MCF 10A (cell line): ENCODE results near the gene ABHD12. TPM values are rescaled to one million over a fixed set of nuclear protein-coding genes. Genes with fewer than 3 reads are reported as not detected.

Experiments
- BruUV-seq: library from RNA; stranded (reverse); fragments of 400-500 nt; replicated peaks from 2 replicates; lab custom pipeline; 2021; lab: Mats Ljungman, UMichigan
- CTCF ChIA-PET: fragments of 300-600 bp; sonication (Branson Sonifier 250); formaldehyde crosslinking; extraction: SDS; loops from one replicate; lab custom pipeline; 2021; ENCODE audit warnings: antibody characterized with exemption, inconsistent platforms; lab: Yijun Ruan, JAX
- POLR2A ChIA-PET: fragments of 300-600, 350-650 bp; sonication (Branson Sonifier 250); formaldehyde crosslinking; extraction: SDS; loops from one replicate; lab custom pipeline; 2020; ENCODE audit warnings: antibody characterized with exemption, inconsistent platforms; lab: Yijun Ruan, JAX
- DNase-seq: peaks from one replicate; pipeline ENCODE4 v3.0.0-alpha.2; 2018; ENCODE audit not compliant: unreplicated experiment
- H3K27ac Mint-ChIP-seq: one replicate; pipeline ENCODE4 v1.8.0; 2022; ENCODE audit warnings: mild to moderate bottlenecking, low read depth, mixed read lengths; ENCODE audit not compliant: unreplicated experiment
- H3K27me3 Mint-ChIP-seq: one replicate; pipeline ENCODE4 v1.8.0; 2022; ENCODE audit warnings: mixed read lengths; ENCODE audit not compliant: insufficient read depth, unreplicated experiment
- H3K36me3 Mint-ChIP-seq: one replicate; pipeline ENCODE4 v1.8.0; 2022; ENCODE audit warnings: mild to moderate bottlenecking, moderate library complexity, mixed read lengths; ENCODE audit not compliant: insufficient read depth, unreplicated experiment
- H3K4me1 Mint-ChIP-seq: one replicate; pipeline ENCODE4 v1.8.0; 2022; ENCODE audit warnings: mixed read lengths; ENCODE audit not compliant: insufficient read depth, unreplicated experiment
- H3K4me3 Mint-ChIP-seq: one replicate; pipeline ENCODE4 v1.8.0; 2022; ENCODE audit warnings: mild to moderate bottlenecking, moderate library complexity, mixed read lengths; ENCODE audit not compliant: unreplicated experiment
- H3K9me3 Mint-ChIP-seq: one replicate; pipeline ENCODE4 v1.8.0; 2022; ENCODE audit warnings: mixed read lengths; ENCODE audit not compliant: unreplicated experiment
- intact Hi-C: fragments of 100-400 bp; cut with micrococcal nuclease; formaldehyde crosslinking; loops from 2 replicates; pipeline ENCODE4 v1.14.1; 2022
- total RNA-seq: library from RNA; stranded (reverse); gene quantifications from 2 replicates; pipeline ENCODE4 v1.2.3, GENCODE V29; 2022
- TF ChIP-seq, protein P1 (sequence below): fragments of 200-600 bp; IDR thresholded peaks from one replicate; pipeline ENCODE4 v1.8.0; 2022; ENCODE audit warnings: antibody characterized with exemption, mild to moderate bottlenecking; ENCODE audit not compliant: unreplicated experiment

ABHD12 gene
- total RNA-seq, 1 experiment from 2014 or later = 18.6 TPM

DNA sequence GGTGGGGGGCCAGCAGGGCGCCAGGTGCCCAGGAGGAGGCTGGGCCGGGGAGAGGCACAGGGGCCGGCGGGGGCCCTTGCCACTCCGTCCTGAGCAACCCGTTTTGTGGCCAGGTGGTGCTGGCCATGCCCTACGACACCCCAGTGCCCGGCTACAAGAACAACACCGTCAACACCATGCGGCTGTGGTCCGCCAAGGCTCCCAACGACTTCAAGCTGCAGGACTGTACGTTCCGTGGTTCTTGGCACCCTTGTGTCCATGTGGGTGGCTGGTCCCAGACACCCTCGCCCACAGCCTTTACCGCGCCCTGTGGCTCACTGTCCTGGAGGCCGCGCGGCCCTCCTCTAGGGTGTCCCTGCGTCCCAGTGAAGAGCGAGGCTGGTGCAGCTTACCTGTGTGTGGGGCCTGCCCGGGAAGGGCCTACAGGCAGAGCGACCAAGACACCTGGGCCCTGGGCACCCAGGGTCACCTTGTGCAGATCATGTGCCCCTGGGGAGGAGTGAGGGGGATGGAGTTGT, 114.0 kb downstream of the ABHD12 start:
- intact Hi-C loops = no loop called here
- peaks cover 6% of the 10 kb centered on the region for H3K4me1 Mint-ChIP-seq
- no peak for DNase-seq
- H3K36me3 Mint-ChIP-seq = peaks cover 100% of the 10 kb centered on the region
- no TSS peak for BruUV-seq
- no peak overlapping the region for H3K27ac Mint-ChIP-seq
- POLR2A ChIA-PET = interaction anchor here (1.8 kb wide), 1 partner anchor 26 kb away, joined by 6 read pairs; no protein-coding TSS in a partner anchor
- no peaks in the 10 kb centered on the region for H3K9me3 Mint-ChIP-seq
- no peaks in the 10 kb centered on the region for H3K27me3 Mint-ChIP-seq
- CTCF ChIA-PET = interaction anchor here (0.6 to 1.8 kb wide), 6 partner anchors 10 to 283 kb away, joined by 3 to 6 read pairs (median 4); no protein-coding TSS in a partner anchor
- no peak overlapping the region for H3K4me3 Mint-ChIP-seq
- TF ChIP-seq, protein P1, sequence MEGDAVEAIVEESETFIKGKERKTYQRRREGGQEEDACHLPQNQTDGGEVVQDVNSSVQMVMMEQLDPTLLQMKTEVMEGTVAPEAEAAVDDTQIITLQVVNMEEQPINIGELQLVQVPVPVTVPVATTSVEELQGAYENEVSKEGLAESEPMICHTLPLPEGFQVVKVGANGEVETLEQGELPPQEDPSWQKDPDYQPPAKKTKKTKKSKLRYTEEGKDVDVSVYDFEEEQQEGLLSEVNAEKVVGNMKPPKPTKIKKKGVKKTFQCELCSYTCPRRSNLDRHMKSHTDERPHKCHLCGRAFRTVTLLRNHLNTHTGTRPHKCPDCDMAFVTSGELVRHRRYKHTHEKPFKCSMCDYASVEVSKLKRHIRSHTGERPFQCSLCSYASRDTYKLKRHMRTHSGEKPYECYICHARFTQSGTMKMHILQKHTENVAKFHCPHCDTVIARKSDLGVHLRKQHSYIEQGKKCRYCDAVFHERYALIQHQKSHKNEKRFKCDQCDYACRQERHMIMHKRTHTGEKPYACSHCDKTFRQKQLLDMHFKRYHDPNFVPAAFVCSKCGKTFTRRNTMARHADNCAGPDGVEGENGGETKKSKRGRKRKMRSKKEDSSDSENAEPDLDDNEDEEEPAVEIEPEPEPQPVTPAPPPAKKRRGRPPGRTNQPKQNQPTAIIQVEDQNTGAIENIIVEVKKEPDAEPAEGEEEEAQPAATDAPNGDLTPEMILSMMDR = no peak

DNA sequence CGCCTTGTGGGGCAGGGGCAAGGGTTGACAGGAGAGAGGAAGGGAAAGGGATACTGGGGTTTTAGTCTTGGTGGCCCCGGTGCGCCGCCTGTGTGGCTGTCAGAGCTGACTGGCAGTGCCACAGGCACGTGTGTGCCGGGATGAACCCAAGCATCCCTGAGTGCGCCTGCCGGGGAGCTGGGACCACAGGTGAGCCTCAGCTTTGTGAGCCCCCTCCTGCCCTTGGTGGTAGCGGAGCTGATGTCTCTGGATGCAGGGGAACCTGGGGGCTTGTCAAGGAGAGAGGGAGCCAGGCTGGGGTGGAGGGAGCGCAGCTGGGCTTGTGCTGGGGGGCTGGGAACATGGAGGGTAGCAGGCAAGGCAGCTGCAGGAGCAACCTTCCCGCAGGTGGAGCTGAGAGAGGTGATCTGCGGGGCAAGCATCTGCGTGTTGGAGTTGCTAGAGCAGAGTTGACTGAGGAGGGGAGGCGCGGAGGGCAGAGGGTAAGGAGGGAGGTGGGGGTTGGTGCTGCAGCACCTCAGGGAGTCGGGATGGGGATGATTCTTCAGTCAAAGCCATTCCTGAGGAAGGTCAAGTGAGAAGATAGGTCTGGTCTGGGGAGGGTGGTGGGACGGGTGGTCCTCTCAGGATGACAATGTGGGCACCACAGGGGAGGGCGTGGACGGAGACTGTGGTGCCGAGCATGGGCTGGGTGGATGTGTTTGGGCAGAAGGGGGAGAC, 114.7 kb downstream of the ABHD12 start:
- Mint-ChIP-seq H3K4me1 (peaks cover 6% of the 10 kb centered on the region), H3K9me3 (no peaks in the 10 kb centered on the region), H3K4me3 (no peak overlapping the region), H3K36me3 (peaks cover 100% of the 10 kb centered on the region), H3K27me3 (no peaks in the 10 kb centered on the region), H3K27ac (peak overlapping the region; percentile 59)
- CTCF ChIA-PET = interaction anchor here (0.6 to 1.0 kb wide), 2 partner anchors 13 to 95 kb away, joined by 3 to 4 read pairs; no protein-coding TSS in a partner anchor
- DNase-seq = no peak
- POLR2A ChIA-PET = interaction anchor here (0.5 to 1.8 kb wide), 2 partner anchors 25 to 1774 kb away, joined by 3 to 6 read pairs; no protein-coding TSS in a partner anchor
- TF ChIP-seq, protein P1 = no peak
- no TSS peak for BruUV-seq
- intact Hi-C loops = no loop called here

DNA sequence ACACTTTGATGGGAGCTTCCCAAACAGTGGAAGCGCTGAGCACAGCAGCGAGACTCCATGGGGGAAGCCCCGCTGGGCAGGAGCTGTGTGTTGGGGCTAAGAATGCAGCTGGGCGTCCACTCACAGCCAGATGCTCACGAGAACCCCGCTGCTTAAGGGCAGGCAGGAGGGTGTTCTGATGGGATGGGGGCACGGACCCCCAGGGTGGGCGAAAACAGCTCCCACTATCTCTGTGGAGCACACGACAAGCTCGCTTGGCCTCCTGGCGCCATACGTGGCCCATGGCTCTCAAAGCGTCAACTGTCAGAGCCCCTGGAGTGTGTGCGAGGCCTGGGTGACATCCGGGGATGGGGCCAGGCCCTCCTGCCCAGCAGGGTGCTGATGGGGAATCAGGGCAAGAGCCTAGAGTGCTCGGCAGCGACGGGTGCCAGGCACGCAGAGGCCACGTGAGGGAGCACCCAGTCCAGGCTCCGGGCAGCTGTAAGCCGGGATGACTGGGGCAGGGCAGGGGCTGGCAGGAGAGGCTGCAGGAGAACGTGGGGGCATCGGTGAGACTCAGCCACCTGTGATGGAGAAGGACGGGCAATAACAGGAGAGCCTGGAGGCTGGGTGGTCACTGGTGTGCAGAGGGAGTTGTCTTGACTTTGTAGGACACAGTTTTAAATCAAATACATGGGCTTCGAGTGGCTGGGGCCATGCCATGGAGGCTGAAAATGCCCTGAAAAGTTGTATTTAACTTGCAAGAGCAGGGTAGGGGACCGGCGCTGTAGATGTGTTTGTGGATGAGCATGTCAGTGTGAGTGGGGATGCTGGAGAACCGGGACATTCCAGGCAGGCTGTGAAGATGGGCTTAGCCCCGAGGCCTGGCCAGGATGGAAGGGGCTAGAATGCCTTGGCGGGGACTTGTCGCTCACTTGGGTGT, 115.5 kb downstream of the ABHD12 start:
- peaks cover 6% of the 10 kb centered on the region for H3K4me1 Mint-ChIP-seq
- TF ChIP-seq, protein P1 = no peak
- H3K27me3 Mint-ChIP-seq = no peaks in the 10 kb centered on the region
- peaks cover 100% of the 10 kb centered on the region for H3K36me3 Mint-ChIP-seq
- ChIA-PET CTCF (interaction anchor here (0.6 to 1.0 kb wide), 5 partner anchors 13 to 123 kb away, joined by 3 to 4 read pairs (median 3); no protein-coding TSS in a partner anchor), POLR2A (no interaction called here)
- H3K27ac Mint-ChIP-seq = peak overlapping the region; percentile 59
- BruUV-seq = no TSS peak
- H3K9me3 Mint-ChIP-seq = no peaks in the 10 kb centered on the region
- intact Hi-C loops = no loop called here
- no peak overlapping the region for H3K4me3 Mint-ChIP-seq
- DNase-seq = no peak
